Amygdala (tissue), 56 donors: ENCODE results near the gene ELP6.
"Not testable (repeated sequence)": the region's sequence is repeated elsewhere in the genome, so short reads cannot be mapped to it uniquely, and the experiment has no call there.

ENCODE experiments used
- DNase-seq, 56 donors: peaks; one replicate each; lab custom pipeline; 2025; lab: John Stamatoyannopoulos, UW

The ELP6 gene

GRCh38 chr3:47469616-47470015 is 43.9 kb downstream of the ELP6 start:
- no peak for DNase-seq

GRCh38 chr3:47468315-47468714 is 45.2 kb downstream of the ELP6 start:
- DNase-seq, result not testable (repeated sequence)

GRCh38 chr3:47464588-47464987 is 48.9 kb downstream of the ELP6 start:
- no peak for DNase-seq

- DNase-seq, result not testable (repeated sequence)
Measured at GRCh38 chr3:47459534-47460085, 53.9 kb downstream of the ELP6 start.

GRCh38 chr3:47456984-47457383 is 56.5 kb downstream of the ELP6 start:
- DNase-seq, result no peak

GRCh38 chr3:47455806-47456452 is 57.6 kb downstream of the ELP6 start:
- DNase-seq, result no peak

- no peak for DNase-seq
Measured at GRCh38 chr3:47452453-47453215, 60.9 kb downstream of the ELP6 start.
